Measurements from ENCODE around the gene SLC27A5.

Gene SLC27A5

DNA sequence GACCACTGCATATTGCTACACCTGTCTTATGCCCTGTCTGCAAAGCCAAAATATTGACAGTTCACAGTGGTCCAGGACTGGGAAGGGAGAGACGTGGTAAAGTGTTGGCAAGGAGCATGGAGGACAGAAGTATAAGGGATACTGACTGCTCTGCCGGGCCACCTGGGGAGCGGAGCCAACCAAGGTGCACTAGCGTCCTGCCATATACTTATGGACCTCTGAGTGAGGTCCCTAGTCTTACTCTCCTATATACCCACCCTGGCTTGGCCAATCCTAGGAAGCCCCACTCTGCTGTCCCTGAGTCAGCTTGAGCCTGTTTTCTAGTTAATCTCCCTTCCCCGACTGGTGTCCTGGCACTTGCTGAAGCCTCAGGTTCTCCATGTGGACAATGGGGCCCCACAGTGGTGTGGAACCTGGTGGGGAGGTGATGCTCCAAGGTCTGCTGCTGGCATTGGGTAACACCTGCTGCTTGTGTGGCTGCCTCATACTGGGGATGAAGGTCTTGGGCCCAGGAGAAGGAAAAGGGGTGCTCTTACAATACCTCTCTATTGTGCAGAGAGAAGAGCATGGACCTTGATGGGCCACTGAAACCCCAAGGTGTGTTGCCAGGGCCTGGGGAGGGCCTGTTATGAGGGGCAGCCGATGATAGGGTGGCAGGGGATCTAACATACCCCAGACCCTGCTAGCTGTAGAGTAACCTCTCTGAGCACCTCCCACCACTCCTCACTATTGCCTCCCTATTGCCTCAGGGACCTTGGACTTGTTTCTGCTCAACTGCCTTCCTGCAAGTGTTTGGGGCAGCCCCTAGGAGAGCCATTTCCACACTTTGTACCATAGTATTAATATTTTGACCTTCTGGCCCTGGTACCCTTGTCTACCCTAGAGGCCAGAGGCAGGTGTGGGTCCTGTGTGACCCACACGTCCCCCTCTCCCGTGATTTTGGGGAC lies 25.3 kb upstream of the SLC27A5 start:
- Histone ChIP-seq H3K36me3 (ENCODE audit: control insufficient read depth, insufficient read depth, low read length, severe bottlenecking) (no peaks in the 10 kb centered on the region), H3K4me3 (ENCODE audit: low read length) (no peak overlapping the region), H3K9me3 (ENCODE audit: control insufficient read depth, low read length) (no peaks in the 10 kb centered on the region), H3K27me3 (replicated peaks; ENCODE audit: control insufficient read depth, insufficient read depth, low read length) (peaks cover 36% of the 10 kb centered on the region), H3K4me1 (ENCODE audit: control insufficient read depth, insufficient read depth, low read length) (no peaks in the 10 kb centered on the region), H3K9ac (ENCODE audit: low read length) (no peak overlapping the region)
- no peak for DNase-seq (ENCODE audit: low read depth)

DNA sequence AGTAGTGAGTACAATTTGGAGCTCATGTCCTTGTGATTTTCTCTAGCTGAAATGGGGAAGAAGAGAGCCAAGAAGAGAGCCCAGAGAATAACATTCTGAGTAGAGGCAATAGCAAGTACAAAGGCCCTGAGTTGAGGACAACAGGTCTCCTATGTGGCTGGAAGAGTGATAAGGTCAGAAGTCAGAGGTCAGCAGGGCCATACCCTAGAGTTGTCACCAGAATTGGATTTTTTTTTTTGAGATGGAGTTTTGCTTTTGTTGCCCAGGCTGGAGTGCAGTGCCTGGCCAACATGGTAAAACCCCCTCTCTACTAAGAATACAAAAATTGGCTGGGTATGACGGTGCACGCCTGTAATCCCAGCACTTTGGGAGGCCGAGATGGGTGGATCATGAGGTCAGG lies 24.1 kb upstream of the SLC27A5 start:
- no peak overlapping the region for H3K9ac ChIP-seq (ENCODE audit: low read length)
- peaks cover 49% of the 10 kb centered on the region for H3K27me3 ChIP-seq (replicated peaks; ENCODE audit: control insufficient read depth, insufficient read depth, low read length)
- DNase-seq (ENCODE audit: low read depth): no peak
- H3K36me3 ChIP-seq (ENCODE audit: control insufficient read depth, insufficient read depth, low read length, severe bottlenecking): no peaks in the 10 kb centered on the region
- no peak overlapping the region for H3K4me3 ChIP-seq (ENCODE audit: low read length)
- no peaks in the 10 kb centered on the region for H3K9me3 ChIP-seq (ENCODE audit: control insufficient read depth, low read length)
- no peaks in the 10 kb centered on the region for H3K4me1 ChIP-seq (ENCODE audit: control insufficient read depth, insufficient read depth, low read length)

DNA sequence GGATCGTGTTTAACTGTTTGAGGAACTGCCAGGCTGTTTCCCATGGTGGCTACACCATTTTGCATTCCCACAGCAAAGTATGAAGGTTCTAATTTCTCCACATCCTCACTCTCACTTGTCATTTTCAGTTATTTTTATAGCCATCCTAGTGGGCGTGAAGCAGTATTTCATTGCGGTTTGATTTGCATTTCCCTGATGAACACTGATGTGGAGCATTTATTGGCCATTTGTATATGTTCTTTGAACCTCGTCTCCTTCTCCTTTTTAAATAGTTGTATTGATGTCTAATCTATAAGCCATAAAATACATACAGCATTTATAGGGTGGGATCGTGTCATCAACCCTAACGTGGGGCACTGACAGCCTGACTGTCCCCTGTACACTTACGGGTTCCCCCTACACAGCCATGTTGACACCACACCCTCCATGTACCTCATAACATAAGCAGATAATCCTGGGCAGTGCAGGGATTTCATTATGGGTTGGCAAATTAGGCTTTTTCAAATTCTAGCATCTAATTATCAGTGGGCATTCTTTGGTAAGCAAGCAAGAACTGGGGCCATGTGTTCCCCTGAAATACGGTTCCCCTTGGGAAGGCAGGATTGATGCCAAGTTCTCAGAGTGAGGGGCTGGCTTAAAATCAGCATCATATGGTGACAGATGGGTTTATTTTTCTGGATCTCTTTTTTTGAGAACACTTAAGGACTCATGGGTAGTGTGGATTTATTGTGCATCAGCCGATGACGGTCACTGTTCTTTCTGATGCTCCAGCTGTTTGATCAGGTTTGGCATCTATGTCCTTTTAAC lies 19.4 kb upstream of the SLC27A5 start:
- Histone ChIP-seq H3K4me1 (ENCODE audit: control insufficient read depth, insufficient read depth, low read length) (no peaks in the 10 kb centered on the region), H3K27me3 (replicated peaks; ENCODE audit: control insufficient read depth, insufficient read depth, low read length) (peaks cover 35% of the 10 kb centered on the region), H3K4me3 (ENCODE audit: low read length) (no peak overlapping the region), H3K9ac (ENCODE audit: low read length) (no peak overlapping the region), H3K9me3 (ENCODE audit: control insufficient read depth, low read length) (no peaks in the 10 kb centered on the region), H3K36me3 (ENCODE audit: control insufficient read depth, insufficient read depth, low read length, severe bottlenecking) (no peaks in the 10 kb centered on the region)
- no peak for DNase-seq (ENCODE audit: low read depth)

DNA sequence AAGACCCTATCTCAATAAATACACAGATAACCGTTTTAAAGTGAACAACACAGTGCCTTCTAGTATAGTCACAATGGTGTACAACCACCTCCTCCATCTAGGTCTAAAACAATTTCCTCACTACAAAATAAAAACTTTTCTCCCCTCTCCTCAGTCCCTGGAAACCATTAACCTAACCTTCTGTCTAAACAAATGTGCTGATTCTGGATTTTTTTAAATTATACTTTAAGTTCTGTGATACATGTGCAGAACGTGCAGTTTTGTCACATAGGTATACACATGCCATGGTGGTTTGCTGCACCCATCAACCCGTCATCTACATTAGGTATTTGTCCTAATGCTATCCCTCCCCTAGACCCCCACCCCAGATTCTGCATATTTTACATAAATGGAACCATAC lies 17.6 kb upstream of the SLC27A5 start:
- Histone ChIP-seq H3K27me3 (replicated peaks; ENCODE audit: control insufficient read depth, insufficient read depth, low read length) (peaks cover 31% of the 10 kb centered on the region), H3K36me3 (ENCODE audit: control insufficient read depth, insufficient read depth, low read length, severe bottlenecking) (no peaks in the 10 kb centered on the region), H3K9me3 (ENCODE audit: control insufficient read depth, low read length) (no peaks in the 10 kb centered on the region), H3K4me3 (ENCODE audit: low read length) (no peak overlapping the region), H3K9ac (ENCODE audit: low read length) (no peak overlapping the region), H3K4me1 (ENCODE audit: control insufficient read depth, insufficient read depth, low read length) (no peaks in the 10 kb centered on the region)
- DNase-seq (ENCODE audit: low read depth): no peak

DNA sequence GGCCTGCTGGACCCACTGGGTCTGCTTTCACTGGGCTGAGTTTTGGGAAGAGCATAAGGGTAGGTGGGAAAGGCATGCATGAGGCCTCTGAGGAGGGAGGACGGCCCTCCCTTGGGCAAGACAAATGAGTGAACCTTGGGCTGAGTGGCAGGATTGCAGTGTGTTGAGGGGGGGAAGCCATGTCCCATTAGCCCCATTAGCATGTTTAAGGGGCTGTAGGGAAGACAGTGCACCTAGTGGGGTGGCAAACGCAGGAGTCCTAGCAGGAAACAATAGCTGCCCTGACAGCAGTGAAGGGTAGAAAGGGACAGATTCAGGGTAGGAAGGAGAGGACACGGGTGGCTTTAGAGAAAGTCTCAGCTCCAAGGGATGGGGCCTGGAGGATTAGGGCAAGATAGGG lies 10.9 kb upstream of the SLC27A5 start:
- DNase-seq (ENCODE audit: low read depth): no peak
- H3K4me3 ChIP-seq (ENCODE audit: low read length): no peak overlapping the region
- no peaks in the 10 kb centered on the region for H3K9me3 ChIP-seq (ENCODE audit: control insufficient read depth, low read length)
- no peak overlapping the region for H3K9ac ChIP-seq (ENCODE audit: low read length)
- H3K27me3 ChIP-seq (replicated peaks; ENCODE audit: control insufficient read depth, insufficient read depth, low read length): no peaks in the 10 kb centered on the region
- no peaks in the 10 kb centered on the region for H3K36me3 ChIP-seq (ENCODE audit: control insufficient read depth, insufficient read depth, low read length, severe bottlenecking)
- H3K4me1 ChIP-seq (ENCODE audit: control insufficient read depth, insufficient read depth, low read length): peaks cover 18% of the 10 kb centered on the region

DNA sequence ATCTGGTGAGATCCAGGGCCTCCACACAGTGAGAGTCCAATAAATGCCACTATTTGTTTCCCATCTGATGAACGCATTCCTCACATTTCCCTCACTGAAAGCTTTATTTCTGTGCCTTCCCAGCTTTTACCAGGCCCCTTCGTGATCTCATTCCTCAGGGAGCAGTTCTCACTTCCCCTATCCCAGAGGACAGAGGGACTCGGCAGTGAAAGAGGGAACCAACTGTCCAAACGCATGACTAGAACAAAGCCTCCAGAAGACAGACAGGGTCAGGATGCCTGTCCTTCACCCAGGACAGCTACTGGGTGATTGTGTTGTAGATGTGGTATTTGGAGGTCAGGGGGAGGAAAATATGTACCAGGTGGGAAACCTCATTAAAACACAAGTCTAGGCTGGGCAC lies 9.9 kb upstream of the SLC27A5 start:
- H3K4me1 ChIP-seq (ENCODE audit: control insufficient read depth, insufficient read depth, low read length): peaks cover 18% of the 10 kb centered on the region
- H3K9ac ChIP-seq (ENCODE audit: low read length): peak overlapping the region; percentile 34
- peaks cover 7% of the 10 kb centered on the region for H3K36me3 ChIP-seq (ENCODE audit: control insufficient read depth, insufficient read depth, low read length, severe bottlenecking)
- no peaks in the 10 kb centered on the region for H3K27me3 ChIP-seq (replicated peaks; ENCODE audit: control insufficient read depth, insufficient read depth, low read length)
- H3K4me3 ChIP-seq (ENCODE audit: low read length): no peak overlapping the region
- no peaks in the 10 kb centered on the region for H3K9me3 ChIP-seq (ENCODE audit: control insufficient read depth, low read length)
- no peak for DNase-seq (ENCODE audit: low read depth)

DNA sequence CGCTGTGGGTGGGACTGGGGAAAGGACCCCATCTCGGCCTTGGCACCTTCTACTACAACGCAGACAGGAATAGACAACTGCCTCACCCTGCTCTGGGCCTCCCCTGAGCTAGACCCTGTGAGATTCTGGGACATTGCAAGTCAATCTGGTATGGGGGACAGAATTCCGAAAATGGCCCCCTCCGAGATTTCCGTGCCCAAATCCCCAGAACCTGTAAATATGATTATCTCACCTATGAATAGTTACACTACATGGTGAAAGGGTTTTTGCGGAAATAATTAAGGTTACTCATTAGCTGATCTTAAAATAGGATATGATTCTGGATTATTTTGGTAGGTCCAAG lies 8.4 kb upstream of the SLC27A5 start:
- peaks cover 9% of the 10 kb centered on the region for H3K36me3 ChIP-seq (ENCODE audit: control insufficient read depth, insufficient read depth, low read length, severe bottlenecking)
- H3K9me3 ChIP-seq (ENCODE audit: control insufficient read depth, low read length): no peaks in the 10 kb centered on the region
- peak overlapping the region; percentile 99 for H3K9ac ChIP-seq (ENCODE audit: low read length)
- DNase-seq (ENCODE audit: low read depth): no peak
- peaks cover 28% of the 10 kb centered on the region for H3K4me1 ChIP-seq (ENCODE audit: control insufficient read depth, insufficient read depth, low read length)
- no peaks in the 10 kb centered on the region for H3K27me3 ChIP-seq (replicated peaks; ENCODE audit: control insufficient read depth, insufficient read depth, low read length)
- peak overlapping the region; percentile 91 for H3K4me3 ChIP-seq (ENCODE audit: low read length)

DNA sequence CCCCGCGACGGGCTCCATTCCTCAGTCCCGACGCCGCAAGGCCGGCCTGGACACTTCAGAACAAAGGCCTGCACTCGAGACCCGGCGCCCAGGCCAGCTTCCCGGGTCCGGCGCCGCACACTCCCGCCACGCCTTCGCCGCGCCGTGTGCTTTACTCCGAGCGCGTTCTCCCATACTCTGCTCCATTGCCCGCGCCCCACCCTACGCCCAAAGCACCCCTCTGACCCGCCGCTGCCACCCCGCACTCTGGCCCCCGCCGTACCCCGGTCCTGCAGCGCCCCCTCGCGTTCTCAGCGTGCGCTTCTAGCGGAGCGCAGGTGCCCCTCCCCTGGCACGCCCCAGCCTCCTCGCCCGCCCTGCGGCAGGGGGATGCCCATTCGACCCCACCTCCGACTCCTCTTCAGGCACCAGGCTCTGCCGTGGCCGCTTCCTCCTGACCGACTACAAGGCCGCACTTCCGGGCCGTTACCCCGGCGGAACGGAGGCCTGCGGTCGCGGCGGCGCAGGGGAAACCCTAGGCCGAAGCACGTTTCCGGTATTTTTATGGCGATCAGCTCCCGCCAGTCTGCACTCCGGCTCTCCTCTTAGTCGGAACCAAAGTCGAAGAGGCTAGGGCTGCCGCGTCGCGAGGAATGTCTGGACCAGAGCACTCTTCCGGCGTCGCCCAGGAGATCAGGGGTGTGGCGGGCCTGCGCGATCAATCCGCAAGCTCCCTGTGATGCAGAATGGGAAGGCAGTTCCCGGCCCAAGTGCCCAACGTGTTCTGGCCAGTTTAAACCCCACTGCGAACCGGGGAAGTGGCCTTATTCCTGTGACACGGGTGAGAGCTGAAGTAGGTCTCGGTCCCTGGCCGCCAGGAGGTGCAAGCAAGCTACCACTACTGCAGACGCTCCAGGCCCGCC lies 7.8 kb upstream of the SLC27A5 start, which contains the start of gene ZBTB45:
ZBTB45 (minus strand) TSS at position 456 of the 902 bp plus-strand sequence. CDS start 2,137 bp downstream, outside the sequence.
- Histone ChIP-seq H3K9ac (ENCODE audit: low read length) (peak within 1 kb of the TSS; percentile 99), H3K27me3 (replicated peaks; ENCODE audit: control insufficient read depth, insufficient read depth, low read length) (no peaks in the 10 kb centered on the region), H3K4me1 (ENCODE audit: control insufficient read depth, insufficient read depth, low read length) (peaks cover 32% of the 10 kb centered on the region), H3K9me3 (ENCODE audit: control insufficient read depth, low read length) (no peaks in the 10 kb centered on the region), H3K36me3 (ENCODE audit: control insufficient read depth, insufficient read depth, low read length, severe bottlenecking) (peaks cover 9% of the 10 kb centered on the region), H3K4me3 (ENCODE audit: low read length) (peak within 1 kb of the TSS; percentile 91)
- DNase-seq (ENCODE audit: low read depth): peak; percentile 96

DNA sequence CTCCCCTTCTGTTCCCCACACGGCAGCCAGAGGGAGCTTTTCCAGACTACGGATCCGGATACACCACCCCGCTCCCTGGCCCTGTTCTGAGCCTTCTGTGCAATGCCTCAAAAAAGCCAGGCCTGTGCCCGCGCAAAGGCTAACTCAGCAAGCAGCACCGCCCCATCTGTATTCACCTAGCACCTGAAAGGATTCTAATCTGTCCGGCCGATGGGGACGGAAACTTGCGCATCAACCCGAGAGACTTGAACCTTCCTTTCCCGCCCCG lies 7.2 kb upstream of the SLC27A5 start:
- Histone ChIP-seq H3K9me3 (ENCODE audit: control insufficient read depth, low read length) (no peaks in the 10 kb centered on the region), H3K4me3 (ENCODE audit: low read length) (peak overlapping the region; percentile 91), H3K36me3 (ENCODE audit: control insufficient read depth, insufficient read depth, low read length, severe bottlenecking) (peaks cover 9% of the 10 kb centered on the region), H3K27me3 (replicated peaks; ENCODE audit: control insufficient read depth, insufficient read depth, low read length) (no peaks in the 10 kb centered on the region), H3K4me1 (ENCODE audit: control insufficient read depth, insufficient read depth, low read length) (peaks cover 35% of the 10 kb centered on the region), H3K9ac (ENCODE audit: low read length) (peak overlapping the region; percentile 99)
- DNase-seq (ENCODE audit: low read depth): peak; percentile 92

DNA sequence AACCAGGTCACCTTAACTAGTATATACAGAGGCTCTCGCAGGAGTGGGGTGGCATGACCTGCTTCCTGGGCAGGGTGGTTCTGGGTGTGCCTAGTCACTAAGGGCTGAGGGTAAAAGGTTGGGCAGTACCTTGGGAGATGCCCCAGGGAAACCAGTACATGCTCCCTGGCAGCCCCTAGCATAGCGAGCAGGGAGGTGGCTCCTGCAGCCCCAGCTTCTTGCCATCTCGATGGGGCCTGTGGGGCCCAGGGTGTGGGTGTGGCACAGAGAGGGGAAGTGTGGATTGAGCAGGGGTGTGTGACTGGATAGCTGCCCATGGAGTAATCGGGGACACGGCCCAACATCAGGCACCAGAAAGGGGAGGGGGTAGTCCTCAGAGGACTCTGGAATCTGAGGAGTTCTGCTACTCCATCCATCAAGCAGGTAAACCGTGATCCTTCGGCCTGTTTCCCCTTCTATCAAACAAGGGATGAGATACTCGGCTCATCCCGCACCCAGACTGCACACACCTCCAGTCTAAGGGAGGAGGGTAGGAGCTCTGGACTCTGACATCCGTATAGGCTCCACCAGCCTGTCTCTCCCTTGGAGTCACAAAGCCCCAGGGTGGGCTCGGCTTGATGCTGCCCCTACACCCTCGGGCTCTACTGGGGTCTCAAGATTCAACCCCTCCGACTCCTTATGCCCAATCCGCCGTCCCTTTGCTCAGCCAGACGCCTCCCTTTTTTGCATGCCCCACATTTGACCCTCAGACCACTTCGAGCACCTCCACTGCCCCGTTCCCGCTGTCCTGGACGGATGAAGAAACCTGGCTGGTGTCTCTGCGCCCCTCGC lies 6.7 kb upstream of the SLC27A5 start:
- peaks cover 38% of the 10 kb centered on the region for H3K4me1 ChIP-seq (ENCODE audit: control insufficient read depth, insufficient read depth, low read length)
- no peaks in the 10 kb centered on the region for H3K27me3 ChIP-seq (replicated peaks; ENCODE audit: control insufficient read depth, insufficient read depth, low read length)
- H3K9me3 ChIP-seq (ENCODE audit: control insufficient read depth, low read length): no peaks in the 10 kb centered on the region
- peaks cover 9% of the 10 kb centered on the region for H3K36me3 ChIP-seq (ENCODE audit: control insufficient read depth, insufficient read depth, low read length, severe bottlenecking)
- DNase-seq (ENCODE audit: low read depth): peak; percentile 20
- peak overlapping the region; percentile 99 for H3K9ac ChIP-seq (ENCODE audit: low read length)
- H3K4me3 ChIP-seq (ENCODE audit: low read length): peak overlapping the region; percentile 91
